ENCODE measurements around the gene DMKN.

DMKN gene

GRCh38 chr19:35539314-35539713 lies 25.9 kb upstream of the DMKN start:
- Histone ChIP-seq H3K36me3 (ENCODE audit: low read length) (no peaks in the 10 kb centered on the region), H4K20me1 (ENCODE audit: low read depth, low read length) (no peaks in the 10 kb centered on the region)

GRCh38 chr19:35534803-35535480 lies 21.5 kb upstream of the DMKN start:
- no peaks in the 10 kb centered on the region for H3K9me3 ChIP-seq (ENCODE audit: insufficient read depth, low read length)
- H3K27ac ChIP-seq (ENCODE audit: low read depth, low read length): no peak overlapping the region
- H3K9me2 ChIP-seq (replicated peaks; ENCODE audit: insufficient read depth, low read length): no peaks in the 10 kb centered on the region
- no peak overlapping the region for H3K4me2 ChIP-seq (ENCODE audit: low read depth, low read length, poor library complexity, severe bottlenecking)
- no peaks in the 10 kb centered on the region for H3F3A ChIP-seq (ENCODE audit: insufficient read depth)
- no peaks in the 10 kb centered on the region for H3K36me3 ChIP-seq (ENCODE audit: low read length)
- TF ChIP-seq EZH2phosphoT487 (conservative IDR thresholded peaks at IDR 0.05; ENCODE audit: low read length) (no peak), CTCF (IDR thresholded peaks at IDR 0.05; ENCODE audit: insufficient read depth, low read length, poor library complexity, severe bottlenecking) (no peak)
- no peak overlapping the region for H3K4me3 ChIP-seq (ENCODE audit: insufficient read depth, low read length, poor library complexity, severe bottlenecking)
- no peak overlapping the region for H3K9ac ChIP-seq (ENCODE audit: low read length)
- H2AFZ ChIP-seq (ENCODE audit: low read depth, low read length, severe bottlenecking): no peak overlapping the region
- no peaks in the 10 kb centered on the region for H3K27me3 ChIP-seq (ENCODE audit: low read length)
- H3K79me2 ChIP-seq (ENCODE audit: insufficient read depth, low read length): no peaks in the 10 kb centered on the region
- no peaks in the 10 kb centered on the region for H4K20me1 ChIP-seq (ENCODE audit: low read depth, low read length)

More at GRCh38 chr19:35539314-35539713, 25.9 kb upstream of the DMKN start:
- Histone ChIP-seq H3K9ac (ENCODE audit: low read length) (no peak overlapping the region), H3K79me2 (ENCODE audit: insufficient read depth, low read length) (no peaks in the 10 kb centered on the region), H2AFZ (ENCODE audit: low read depth, low read length, severe bottlenecking) (no peak overlapping the region), H3K4me2 (ENCODE audit: low read depth, low read length, poor library complexity, severe bottlenecking) (no peak overlapping the region), H3K27me3 (ENCODE audit: low read length) (no peaks in the 10 kb centered on the region), H3F3A (ENCODE audit: insufficient read depth) (no peaks in the 10 kb centered on the region), H3K4me3 (ENCODE audit: insufficient read depth, low read length, poor library complexity, severe bottlenecking) (no peak overlapping the region), H3K27ac (ENCODE audit: low read depth, low read length) (no peak overlapping the region), H3K9me3 (ENCODE audit: insufficient read depth, low read length) (no peaks in the 10 kb centered on the region), H3K9me2 (replicated peaks; ENCODE audit: insufficient read depth, low read length) (no peaks in the 10 kb centered on the region)
- TF ChIP-seq CTCF (IDR thresholded peaks at IDR 0.05; ENCODE audit: insufficient read depth, low read length, poor library complexity, severe bottlenecking) (no peak), EZH2phosphoT487 (conservative IDR thresholded peaks at IDR 0.05; ENCODE audit: low read length) (no peak)

GRCh38 chr19:35533822-35534392 lies 20.5 kb upstream of the DMKN start:
- Histone ChIP-seq H3K27ac (ENCODE audit: low read depth, low read length) (no peak overlapping the region), H3K4me3 (ENCODE audit: insufficient read depth, low read length, poor library complexity, severe bottlenecking) (no peak overlapping the region), H3F3A (ENCODE audit: insufficient read depth) (no peaks in the 10 kb centered on the region), H2AFZ (ENCODE audit: low read depth, low read length, severe bottlenecking) (no peak overlapping the region), H3K79me2 (ENCODE audit: insufficient read depth, low read length) (no peaks in the 10 kb centered on the region), H3K36me3 (ENCODE audit: low read length) (no peaks in the 10 kb centered on the region), H4K20me1 (ENCODE audit: low read depth, low read length) (no peaks in the 10 kb centered on the region), H3K9me3 (ENCODE audit: insufficient read depth, low read length) (no peaks in the 10 kb centered on the region), H3K4me2 (ENCODE audit: low read depth, low read length, poor library complexity, severe bottlenecking) (no peak overlapping the region), H3K9ac (ENCODE audit: low read length) (no peak overlapping the region), H3K27me3 (ENCODE audit: low read length) (no peaks in the 10 kb centered on the region), H3K9me2 (replicated peaks; ENCODE audit: insufficient read depth, low read length) (no peaks in the 10 kb centered on the region)
- TF ChIP-seq CTCF (IDR thresholded peaks at IDR 0.05; ENCODE audit: insufficient read depth, low read length, poor library complexity, severe bottlenecking) (no peak), EZH2phosphoT487 (conservative IDR thresholded peaks at IDR 0.05; ENCODE audit: low read length) (no peak)

Data from SU-DHL-6 (cell line).